K562 (cell line): ENCODE measurements around the gene APIP. TPM values are rescaled to one million over a fixed set of nuclear protein-coding genes. Genes with fewer than 3 reads are reported as not detected.

ENCODE experiments used
- ATAC-seq: fragments of 200-7000 bp; cut with Tn5 transposase; 3 replicates; pipeline ENCODE4 v1.9.1; 2020; ENCODE audit warnings: moderate library complexity
- BruUV-seq: library from RNA; stranded (reverse); fragments of 400-500 nt; replicated peaks from 2 replicates; lab custom pipeline; 2021; lab: Mats Ljungman, UMichigan
- CTCF ChIA-PET: fragments of 300-600 bp; formaldehyde crosslinking; extraction: SDS; loops from one replicate; lab custom pipeline; 2021; ENCODE audit warnings: low intra/inter-chr PET ratio; lab: Yijun Ruan, JAX
- POLR2A ChIA-PET: fragments of 300-600, 350-650 bp; sonication (Branson Sonifier 250); formaldehyde crosslinking; extraction: SDS; loops from one replicate; lab custom pipeline; 2021; ENCODE audit warnings: antibody characterized with exemption, inconsistent platforms; lab: Yijun Ruan, JAX
- DNase-seq, 4 experiments: peaks; one replicate each; pipeline versions ENCODE4 v3.0.0 to v3.0.0-alpha.2; 2011 to 2018; ENCODE audit warnings: low spot score in 3 of 4, mixed read lengths in 3 of 4; ENCODE audit errors: extremely low read depth in 1 of 4
- FAIRE-seq: peaks from 2 replicates; lab custom pipeline; 2011; peaks lifted over from hg19 to GRCh38; lab: Jason Lieb, UNC
- H2AFZ ChIP-seq: 2 replicates; pipeline ENCODE4 v1.6.0; 2011; ENCODE audit warnings: low read depth, low read length, control low read depth, inconsistent platforms
- H3K27ac ChIP-seq: fragments of 200-600 bp; 3 replicates; pipeline ENCODE4 v1.8.0; 2011; ENCODE audit warnings: low read depth, mild to moderate bottlenecking, control low read depth, inconsistent platforms, low read length, moderate library complexity, mixed read lengths; ENCODE audit errors: extremely low read depth
- H3K27me3 ChIP-seq, 2 experiments: fragments of 300-600 bp in 1 of 2; 2 replicates in 1 of 2; 3 replicates in 1 of 2; pipeline versions ENCODE4 v1.6.0 to v1.8.0; 2011; ENCODE audit warnings: inconsistent platforms in 2 of 2, low read length in 2 of 2, mild to moderate bottlenecking in 1 of 2, mixed read lengths in 1 of 2, moderate library complexity in 1 of 2; ENCODE audit not compliant: control insufficient read depth in 2 of 2, insufficient read depth in 2 of 2
- H3K36me3 ChIP-seq: fragments of 300-600 bp; 3 replicates; pipeline ENCODE4 v1.8.0; 2011; ENCODE audit warnings: mild to moderate bottlenecking, low read length, inconsistent platforms; ENCODE audit not compliant: control insufficient read depth, insufficient read depth
- H3K4me1 ChIP-seq, 2 experiments: fragments of 200-600 bp in 1 of 2; replicated peaks in 1 of 2; 2 replicates in 1 of 2; 3 replicates in 1 of 2; pipeline versions ENCODE4 v1.5.1 to v1.8.0; 2011; ENCODE audit warnings: inconsistent platforms in 2 of 2, low read length in 2 of 2, mild to moderate bottlenecking in 1 of 2, mixed read lengths in 1 of 2, moderate library complexity in 1 of 2; ENCODE audit not compliant: control insufficient read depth in 2 of 2, insufficient read depth in 2 of 2
- H3K4me2 ChIP-seq: 2 replicates; pipeline ENCODE4 v1.6.1; 2011; ENCODE audit warnings: low read length, control low read depth, inconsistent platforms, mixed read lengths; ENCODE audit not compliant: insufficient read depth
- H3K4me3 ChIP-seq: fragments of 200-600 bp; sonication (generic), shearing (Covaris generic); 2 replicates; pipeline ENCODE4 v1.5.1; 2016; ENCODE audit warnings: control low read depth, inconsistent platforms
- H3K79me2 ChIP-seq: fragments of 200-600 bp; 3 replicates; pipeline ENCODE4 v1.8.0; 2011; ENCODE audit warnings: low read length, inconsistent platforms; ENCODE audit not compliant: control insufficient read depth, insufficient read depth
- H3K9ac ChIP-seq, 2 experiments: 2 replicates each; pipeline versions ENCODE4 v1.6.0 to v1.6.1; 2011; ENCODE audit warnings: low read depth in 2 of 2, low read length in 2 of 2, control low read depth in 1 of 2, inconsistent platforms in 1 of 2, mild to moderate bottlenecking in 1 of 2, mixed read lengths in 1 of 2; ENCODE audit not compliant: insufficient read depth in 1 of 2
- H3K9me1 ChIP-seq: one replicate; pipeline ENCODE4 v1.6.0; 2011; ENCODE audit warnings: inconsistent platforms, mild to moderate bottlenecking, low read length, moderate library complexity; ENCODE audit not compliant: control insufficient read depth, insufficient read depth
- H3K9me3 ChIP-seq: replicated peaks from 2 replicates; pipeline ENCODE4 v1.5.1; 2011; ENCODE audit warnings: low read depth, low read length, inconsistent platforms; ENCODE audit not compliant: control insufficient read depth, insufficient read depth
- H4K20me1 ChIP-seq: replicated peaks from 2 replicates; pipeline ENCODE4 v1.6.1; 2011; ENCODE audit warnings: low read length, inconsistent platforms, mixed read lengths; ENCODE audit not compliant: control insufficient read depth, insufficient read depth
- SPI1 ChIP-seq: IDR thresholded peaks from 2 replicates; pipeline ENCODE4 v1.6.1; 2011; ENCODE audit warnings: low read depth, low read length, control low read depth, borderline replicate concordance
- ZBTB11 ChIP-seq, 3 experiments: fragments of 200-800 bp in 1 of 3; fragments of 250-450 bp in 1 of 3; fragments of 450-650 bp in 1 of 3; sonication (Bioruptor Pico) in 1 of 3; sonication (Bioruptor generic) in 1 of 3; formaldehyde crosslinking in 1 of 3; IDR thresholded peaks; 2 replicates each; pipeline versions ENCODE4 v1.6.1 to v1.8.0; 2016 to 2022; ENCODE audit warnings: mild to moderate bottlenecking in 2 of 3, missing genetic modification characterization in 2 of 3, missing compliant biosample characterization in 1 of 3, moderate library complexity in 1 of 3
- WGBS: fragments of 100-300 bp; shearing (Covaris generic); methylation state at CpG from one replicate; pipeline ENCODE4 v1.1.6; 2016; ENCODE audit warnings: low coverage, mixed read lengths; ENCODE audit not compliant: insufficient coverage; ENCODE audit errors: missing lambda C conversion rate; 5-methylcytosine and 5-hydroxymethylcytosine counted together
- in situ Hi-C: fragments of 300-500 bp; cut with MboI; formaldehyde crosslinking; loops from 4 replicates; pipeline ENCODE4 v1.15.0; 2018; ENCODE audit warnings: inconsistent platforms, mixed read lengths
- intact Hi-C: fragments of 100-400 bp; cut with micrococcal nuclease; formaldehyde crosslinking; loops from 2 replicates; pipeline ENCODE4 v1.14.2; 2022
- polyA plus RNA-seq, 8 experiments: library from polyadenylated mRNA; depleted of rRNA in 4 of 8; stranded (reverse) in 5 of 8; unstranded in 3 of 8; fragments of >200 nt; fragmentation: Nextera tagmentation in 2 of 8; fragmentation: Illumina TruSeq in 1 of 8; extraction: Ambion mirVana in 2 of 8; extraction: Trizol in 1 of 8; gene quantifications; 2 replicates each; pipeline versions ENCODE4 v1.2.1 to v1.2.3, GENCODE V29; 2011 to 2014; ENCODE audit warnings: inconsistent platforms in 1 of 8, missing spikeins in 1 of 8
- total RNA-seq, 7 experiments: library from RNA; depleted of rRNA in 6 of 7; stranded (reverse); fragments of >200 nt in 6 of 7; fragmentation: Illumina TruSeq in 2 of 7; extraction: Trizol in 2 of 7; gene quantifications; 2 replicates each; pipeline versions ENCODE4 v1.2.1 to v1.2.3, GENCODE V29; 2011 to 2021; ENCODE audit warnings: low replicate concordance in 1 of 7

APIP gene
- total and polyA plus RNA-seq, 9 of the 15 experiments (the other 6 are each of a cell fraction or from before 2014, with no cell fraction given), result 63.7 to 110 (median 82.8) TPM

- ATAC-seq, result no peak
- Histone ChIP-seq H3K27ac (no peak overlapping the region), H3K9ac (no peak overlapping the region; a peak in 1 of 4 replicates), H4K20me1 (peaks cover 6% of the 10 kb centered on the region), H3K4me1 (peaks cover 5 to 13% of the 10 kb centered on the region in 2 experiments; a peak in 4 of 5 replicates), H3K36me3 (peaks cover 31% of the 10 kb centered on the region), H3K27me3 (no peaks in the 10 kb centered on the region), H3K79me2 (peaks cover 73% of the 10 kb centered on the region), H3K4me3 (no peak overlapping the region), H3K9me1 (no peaks in the 10 kb centered on the region), H3K4me2 (no peak overlapping the region), H2AFZ (no peak overlapping the region), H3K9me3 (peaks cover 3% of the 10 kb centered on the region; the same call in 1 of the 2 replicates)
- FAIRE-seq, result no peak
- TF ChIP-seq SPI1 (peak; percentile 26; the same call in 1 of the 2 replicates), ZBTB11 (CRISPR knock-in tag; IDR thresholded peaks at IDR 0.05) (no peak)
- in situ Hi-C loops, result no loop called here
- intact Hi-C loops, result no loop called here
- ChIA-PET POLR2A (interaction anchor here (0.8 to 1.7 kb wide), 3 partner anchors 10 to 435 kb away, joined by 3 to 4 read pairs (median 4); no protein-coding TSS in a partner anchor), CTCF (no interaction called here)
- no TSS peak for BruUV-seq
- DNase-seq, result no peak
- 78% methylated on average over 6 of the region's 6 CpGs for WGBS
Observed at GRCh38 chr11:34909415-34909814, 6.8 kb downstream of the APIP start.
